Right lung (tissue), 5 donors: ENCODE results near the gene MYL6. TPM values are rescaled to one million over a fixed set of nuclear protein-coding genes. Genes with fewer than 3 reads are reported as not detected.

ENCODE experiments used
- polyA plus RNA-seq, 5 donors: library from polyadenylated mRNA; unstranded; fragments of 120-200 nt; gene quantifications; one replicate each; pipeline versions ENCODE4 v1.2.1 to v1.2.3, GENCODE V29; 2013; ENCODE audit warnings: inconsistent platforms in 1 of 5, low replicate concordance in 1 of 5; ENCODE audit not compliant: insufficient read length in 5 of 5, insufficient read depth in 1 of 5

MYL6 gene
- polyA plus RNA-seq, 5 donors: 1,819 to 2,542 (median 2,207) TPM

Other genes with a start within 250 kb of the MYL6 start
- 10 to 100 TPM; 30.1 to 39.5 (median 32.3) TPM for gene PYM1, start 230.5 kb upstream of the MYL6 start, polyA plus RNA-seq
- gene DGKA, start 227.2 kb upstream of the MYL6 start, polyA plus RNA-seq: 10 to 100 TPM; 27.7 to 44.8 (median 39.6) TPM
- gene PMEL, start 192.3 kb upstream of the MYL6 start, polyA plus RNA-seq: 1 to 10 TPM; 2.0 to 2.7 (median 2.4) TPM
- 10 to 100 TPM; 73.1 to 86.5 (median 78.1) TPM for gene CDK2, start 191.5 kb upstream of the MYL6 start, polyA plus RNA-seq
- 100 to 1,000 TPM; 131 to 157 (median 146) TPM for gene RAB5B, start 184.3 kb upstream of the MYL6 start, polyA plus RNA-seq
- gene SUOX, start 161.1 kb upstream of the MYL6 start, polyA plus RNA-seq: 10 to 100 TPM; 36.7 to 43.4 (median 42.8) TPM
- 10 to 100 TPM; 19.7 to 26.1 (median 23.1) TPM for gene IKZF4, start 137.3 kb upstream of the MYL6 start, polyA plus RNA-seq
- 100 to 1,000 TPM; 102 to 691 (median 130) TPM for gene RPS26, start 116.4 kb upstream of the MYL6 start, polyA plus RNA-seq
- 10 to 100 TPM; 71.3 to 97.1 (median 80.0) TPM for gene ERBB3, start 78.2 kb upstream of the MYL6 start, polyA plus RNA-seq
- 100 to 1,000 TPM; 118 to 168 (median 134) TPM for gene PA2G4, start 53.8 kb upstream of the MYL6 start, polyA plus RNA-seq
- 1,000 to 10,000 TPM; 6,129 to 8,482 (median 6,371) TPM for gene RPL41, start 41.7 kb upstream of the MYL6 start, polyA plus RNA-seq
- 1 to 10 TPM; 5.1 to 6.8 (median 6.2) TPM for gene ZC3H10, start 40.1 kb upstream of the MYL6 start, polyA plus RNA-seq
- 10 to 100 TPM; 74.3 to 90.6 (median 81.1) TPM for gene ESYT1, start 30.1 kb upstream of the MYL6 start, polyA plus RNA-seq
- 100 to 1,000 TPM; 162 to 215 (median 172) TPM for gene MYL6B, start 5.8 kb upstream of the MYL6 start, polyA plus RNA-seq
- 100 to 1,000 TPM in 4 of 5 donors, 10 to 100 TPM in 1; 90.6 to 124 (median 119) TPM for gene SMARCC2, start 31.1 kb downstream of the MYL6 start, polyA plus RNA-seq
- gene RNF41, start 63.6 kb downstream of the MYL6 start, polyA plus RNA-seq: 10 to 100 TPM; 37.6 to 44.8 (median 38.4) TPM
- gene NABP2, start 66.0 kb downstream of the MYL6 start, polyA plus RNA-seq: 10 to 100 TPM; 24.6 to 31.3 (median 25.6) TPM
- gene SLC39A5, start 71.7 kb downstream of the MYL6 start, polyA plus RNA-seq: 1 to 10 TPM; 2.6 to 5.6 (median 4.8) TPM
- gene ANKRD52, start 100.0 kb downstream of the MYL6 start, polyA plus RNA-seq: 10 to 100 TPM; 21.9 to 32.1 (median 30.9) TPM
- 10 to 100 TPM; 15.3 to 17.9 (median 15.8) TPM for gene COQ10A, start 108.6 kb downstream of the MYL6 start, polyA plus RNA-seq
- 100 to 1,000 TPM; 148 to 181 (median 158) TPM for gene CS, start 142.0 kb downstream of the MYL6 start, polyA plus RNA-seq
- gene CNPY2, start 157.6 kb downstream of the MYL6 start, polyA plus RNA-seq: 100 to 1,000 TPM; 128 to 155 (median 136) TPM
- 10 to 100 TPM; 64.8 to 96.1 (median 78.4) TPM for gene PAN2, start 175.6 kb downstream of the MYL6 start, polyA plus RNA-seq
- gene IL23A, start 180.5 kb downstream of the MYL6 start, polyA plus RNA-seq: 1 to 10 TPM in 1 of 5 donors, under 1 TPM in 4; 0.64 to 1.1 (median 0.81) TPM
- 100 to 1,000 TPM; 120 to 174 (median 144) TPM for gene STAT2, start 201.7 kb downstream of the MYL6 start, polyA plus RNA-seq
- gene APOF, start 204.5 kb downstream of the MYL6 start, polyA plus RNA-seq: under 1 TPM in 2 of 5 donors, not detected in 3; 0.10 to 0.15 TPM